HG02870 (cell line): Measurements from ENCODE around the gene MBNL1.
A peak's percentile ranks its signal among the peaks of the same experiment; 100 is the strongest.
"Not testable (repeated sequence)": the region's sequence is repeated elsewhere in the genome, so short reads cannot be mapped to it uniquely, and the experiment has no call there.

Source experiments
- ATAC-seq: cut with Tn5 transposase; IDR thresholded peaks from one replicate; pipeline ENCODE4 v1.9.1; 2021; ENCODE audit warnings: mild to moderate bottlenecking, moderate library complexity; ENCODE audit not compliant: unreplicated experiment

Gene MBNL1

DNA sequence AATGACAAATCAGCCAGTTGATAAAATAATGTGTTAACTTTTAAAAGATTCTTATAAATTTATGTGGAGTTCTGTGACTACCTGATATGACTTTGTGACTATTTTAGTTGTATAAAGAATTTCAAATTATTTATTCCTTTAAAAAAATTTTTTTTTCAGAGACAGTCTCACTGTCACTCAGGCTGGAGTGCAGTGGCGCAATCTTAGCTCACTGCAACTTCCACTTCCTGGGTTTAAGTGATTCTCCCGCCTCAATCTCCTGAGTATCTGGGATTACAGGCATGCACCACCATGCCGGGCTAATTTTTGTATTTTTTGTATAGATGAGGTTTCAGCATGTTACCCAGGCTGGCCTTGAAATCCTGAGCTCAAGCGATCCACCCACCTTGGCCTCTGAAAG, 48.5 kb downstream of the MBNL1 start:
- no peak for ATAC-seq

- no peak for ATAC-seq
Observed at GRCh38 chr3:152317956-152318355, 49.2 kb downstream of the MBNL1 start.

GRCh38 chr3:152318512-152318911, 49.8 kb downstream of the MBNL1 start:
- no peak for ATAC-seq

DNA sequence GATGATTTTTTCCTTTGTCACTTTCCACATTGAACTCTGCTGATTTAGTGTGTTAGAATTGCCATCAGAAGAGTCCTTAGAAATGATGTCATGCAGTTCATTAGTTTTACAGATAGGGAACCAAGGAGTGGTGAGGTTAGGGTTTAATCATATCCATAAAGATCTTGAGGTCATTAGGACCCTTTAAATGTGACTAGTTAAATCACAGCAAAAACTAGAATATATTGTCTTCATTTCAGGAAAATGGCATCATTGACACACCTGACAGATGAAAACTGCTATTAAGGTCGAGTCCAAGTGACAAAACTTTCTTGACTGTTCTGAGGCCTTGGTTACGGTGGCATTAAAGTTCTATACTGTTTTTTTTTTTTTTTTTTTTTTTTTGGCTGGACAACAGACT, 50.5 kb downstream of the MBNL1 start:
- ATAC-seq: no peak

GRCh38 chr3:152319831-152320617, 51.3 kb downstream of the MBNL1 start:
- no peak for ATAC-seq

GRCh38 chr3:152321200-152321954, 52.6 kb downstream of the MBNL1 start:
- ATAC-seq: no peak

- no peak for ATAC-seq
Observed at GRCh38 chr3:152321955-152322377, 53.2 kb downstream of the MBNL1 start.

- ATAC-seq: peak; percentile 46
Observed at GRCh38 chr3:152322756-152323155, 54.0 kb downstream of the MBNL1 start.

DNA sequence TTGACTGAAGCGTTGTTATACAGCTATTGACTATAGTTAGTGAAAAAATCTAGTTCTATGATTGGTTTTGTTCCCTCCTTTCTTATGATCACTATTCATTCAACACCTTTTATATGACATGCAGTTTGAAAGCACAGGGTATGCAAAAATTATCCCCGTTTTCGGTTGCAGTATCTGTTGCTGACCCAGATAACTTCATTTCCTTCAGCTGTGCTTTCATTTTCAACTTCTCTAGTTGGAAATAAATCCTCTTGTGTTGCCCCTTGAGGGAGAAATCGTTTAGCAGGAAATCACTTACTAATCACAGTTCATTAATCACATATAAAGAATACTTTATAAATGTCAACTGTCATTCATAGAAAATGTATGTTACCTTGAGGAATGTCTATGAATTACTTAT, 55.1 kb downstream of the MBNL1 start:
- ATAC-seq: peak; percentile 80

DNA sequence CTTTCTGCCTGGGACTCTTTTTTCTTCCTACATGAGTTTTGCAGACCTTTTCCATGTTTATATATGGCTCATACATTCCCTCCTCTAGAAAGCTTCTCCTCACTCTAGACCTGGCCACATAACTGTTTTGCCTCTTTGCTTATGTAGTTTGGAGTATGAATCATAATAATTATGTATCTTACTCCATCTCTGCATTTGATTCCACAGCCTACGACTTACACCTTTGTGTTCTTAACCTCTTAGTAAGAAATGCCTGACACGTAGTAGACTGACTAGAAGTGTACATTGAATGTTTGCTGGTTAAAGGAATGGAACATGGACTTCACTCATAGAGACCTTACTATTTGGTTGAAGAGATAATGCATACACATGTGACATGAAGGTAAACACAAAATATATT, 56.4 kb downstream of the MBNL1 start:
- ATAC-seq: no peak

GRCh38 chr3:152327203-152327602, 58.5 kb downstream of the MBNL1 start:
- no peak for ATAC-seq

DNA sequence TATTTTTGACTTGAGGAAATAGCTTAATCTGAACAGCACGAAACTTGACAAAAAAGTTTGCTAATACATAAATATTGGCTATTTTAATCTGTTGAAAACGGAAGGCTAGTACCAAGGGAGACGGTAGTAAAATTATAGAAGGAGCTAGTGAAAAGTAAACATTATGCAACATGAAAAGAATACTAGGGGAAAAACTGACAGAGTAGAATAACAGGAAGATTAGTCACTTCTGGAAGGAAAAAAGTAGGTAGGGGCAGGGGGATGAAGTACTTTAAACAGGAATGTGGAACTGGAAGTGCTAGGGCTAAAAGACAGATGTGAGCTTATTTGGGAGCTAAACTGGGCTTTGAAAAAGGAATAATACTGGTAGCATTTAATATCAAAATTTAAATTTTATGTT, 60.1 kb downstream of the MBNL1 start:
- ATAC-seq: no peak

GRCh38 chr3:152330559-152330958, 61.8 kb downstream of the MBNL1 start:
- ATAC-seq: no peak

DNA sequence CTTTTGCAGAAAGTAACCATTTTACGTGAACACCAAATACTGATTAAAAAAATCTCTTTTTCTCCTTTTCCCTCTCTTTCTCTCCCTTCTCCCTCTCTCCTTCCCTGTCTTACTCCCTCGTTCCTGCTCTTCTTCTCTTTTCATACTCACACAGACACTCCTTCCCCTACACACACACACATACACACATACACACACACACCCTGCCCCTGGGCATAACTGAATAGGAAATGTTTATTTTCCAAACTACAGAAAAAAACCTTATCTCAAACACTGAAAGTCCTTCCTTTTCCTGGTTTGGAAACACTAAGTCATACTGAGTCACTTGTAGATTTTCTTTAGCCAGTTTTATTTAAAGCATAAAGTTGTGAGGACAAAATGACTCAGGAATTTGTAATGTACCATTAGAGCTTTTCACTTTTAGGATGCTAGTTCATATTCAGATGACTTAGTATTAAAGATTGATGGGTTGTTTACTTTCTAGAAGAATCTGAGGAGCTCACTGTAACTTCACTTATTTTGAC, 62.4 kb downstream of the MBNL1 start:
- no peak for ATAC-seq

DNA sequence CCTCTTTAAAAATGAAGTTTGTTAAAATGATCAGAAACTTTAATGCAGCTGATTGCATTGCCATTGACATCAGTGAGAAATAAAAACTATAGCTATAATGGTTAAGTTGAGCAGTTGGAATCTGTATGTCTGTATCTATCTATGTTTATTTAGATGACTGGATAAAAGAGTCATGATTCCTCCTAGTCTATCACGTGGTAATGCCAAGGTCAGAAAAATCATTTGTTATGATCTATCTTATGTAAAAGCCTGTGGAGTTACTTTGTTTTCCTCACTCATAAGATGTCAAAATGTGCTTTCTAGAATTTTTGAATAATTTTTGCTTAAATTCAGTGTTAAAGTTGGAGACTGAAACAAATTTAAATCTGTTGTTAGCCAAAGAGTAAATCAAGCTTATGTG, 63.3 kb downstream of the MBNL1 start:
- no peak for ATAC-seq

DNA sequence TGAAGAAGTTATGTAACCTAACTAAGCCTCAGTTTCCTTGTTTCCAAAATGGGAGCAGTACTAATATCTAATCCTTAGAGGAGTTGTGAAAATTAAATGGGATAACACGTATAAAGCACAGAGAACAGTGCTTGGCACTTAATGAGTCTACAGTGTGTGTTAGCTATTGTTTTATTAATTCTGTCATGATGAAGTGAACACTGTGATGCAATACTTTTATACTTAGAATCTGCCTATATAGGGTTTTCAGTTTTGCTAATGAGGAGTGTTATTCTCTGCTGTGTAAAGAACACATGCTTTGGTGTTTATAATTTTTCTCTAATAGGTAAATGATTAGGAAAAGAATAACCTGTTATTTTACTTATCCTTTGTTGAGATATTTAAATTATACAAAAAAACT, 65.2 kb downstream of the MBNL1 start:
- no peak for ATAC-seq

- ATAC-seq: no peak
Observed at GRCh38 chr3:152334761-152335160, 66.0 kb downstream of the MBNL1 start.

DNA sequence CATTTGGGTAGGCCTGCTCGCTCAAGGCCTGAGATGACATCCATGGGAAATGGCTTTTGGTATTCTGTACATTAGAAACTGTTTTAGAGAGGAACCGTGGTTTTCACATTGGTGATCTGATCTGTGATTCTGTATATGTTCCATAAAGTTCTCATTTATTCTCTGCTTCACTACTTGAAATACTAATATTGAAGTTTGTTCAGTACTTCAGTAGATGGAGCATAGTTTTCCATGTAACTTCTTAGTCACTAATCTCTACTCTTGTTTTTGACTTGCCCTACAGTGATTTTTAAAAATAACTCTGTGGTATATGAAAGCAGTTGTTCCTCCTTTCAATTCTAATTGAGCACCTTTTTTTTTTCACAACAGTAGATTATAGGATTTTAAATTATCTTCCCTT, 66.5 kb downstream of the MBNL1 start:
- ATAC-seq: peak; percentile 36

- not testable (repeated sequence) for ATAC-seq
Observed at GRCh38 chr3:152337337-152337736, 68.6 kb downstream of the MBNL1 start.

DNA sequence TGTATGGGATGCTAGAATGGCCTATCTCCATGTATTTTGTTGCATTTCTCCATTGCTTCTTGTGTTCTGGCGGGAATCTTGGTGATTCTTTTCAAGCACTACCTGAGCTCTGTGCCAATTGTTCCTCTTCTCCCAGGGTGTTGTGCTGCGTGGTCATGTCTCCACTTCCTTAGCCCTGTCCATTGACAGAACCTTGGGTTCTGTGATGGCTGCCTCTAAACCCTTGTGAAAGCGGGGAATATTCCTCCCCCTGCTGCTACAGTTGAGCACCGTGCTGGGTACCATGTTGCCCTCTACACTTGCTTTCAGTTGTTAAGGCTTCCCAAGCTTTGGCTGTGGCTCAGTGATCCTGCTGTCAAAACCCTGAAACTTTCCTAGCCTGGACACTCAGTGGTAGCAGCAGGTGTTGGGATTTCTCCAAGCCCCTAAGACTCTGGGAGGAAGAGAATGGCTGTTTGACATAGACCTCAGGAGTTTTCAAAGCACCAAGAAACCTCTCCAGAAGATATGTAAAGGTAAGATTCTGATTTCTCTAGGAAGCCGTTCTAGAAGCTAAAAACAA, 69.5 kb downstream of the MBNL1 start:
- no peak for ATAC-seq

DNA sequence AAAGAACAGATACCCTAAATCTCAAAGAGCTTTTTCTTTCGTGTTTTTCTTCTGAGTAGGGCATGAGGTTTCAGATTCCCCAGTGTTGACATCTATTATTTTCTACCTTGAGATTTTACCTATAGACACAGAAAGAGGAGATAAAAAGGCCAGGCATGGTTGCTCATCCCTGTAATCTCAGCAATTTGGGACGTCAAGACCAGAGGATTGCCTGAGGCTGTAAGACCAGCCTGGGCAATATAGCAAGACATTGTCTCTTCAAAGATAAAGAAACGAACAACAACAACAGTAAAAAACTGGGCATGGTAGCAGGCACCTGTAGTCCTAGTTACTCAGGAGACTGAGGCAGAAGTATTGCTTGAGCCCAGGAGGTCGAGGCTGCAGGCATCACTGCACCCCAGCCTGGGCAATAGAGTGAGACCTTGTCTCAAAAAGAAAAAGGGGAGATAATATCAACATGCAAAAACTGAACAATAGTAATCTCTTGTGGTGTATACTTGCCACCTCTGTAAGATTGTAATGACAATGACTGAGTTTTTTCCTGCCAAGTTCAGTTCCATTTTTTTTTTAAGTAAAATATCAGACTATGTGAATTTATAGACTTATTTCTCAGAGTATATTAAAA, 71.3 kb downstream of the MBNL1 start:
- ATAC-seq: no peak
